Activated CD4-positive, alpha-beta T cell treated with anti-CD3 and anti-CD28 coated beads, Interleukin-2, amount 10 ng/mL, durations not matched to agents 24 days and 14 days (primary cell): Measurements from ENCODE around the gene CHST15. TPM values are rescaled to one million over a fixed set of nuclear protein-coding genes. Genes with fewer than 3 reads are reported as not detected.

Source experiments
- DNase-seq: peaks from one replicate; pipeline ENCODE4 v3.0.0; 2022
- H3K27ac Mint-ChIP-seq: one replicate; pipeline ENCODE4 v1.8.0; 2022; ENCODE audit warnings: mild to moderate bottlenecking, mixed read lengths
- H3K27me3 Mint-ChIP-seq: one replicate; pipeline ENCODE4 v1.8.0; 2022; ENCODE audit warnings: mixed read lengths
- H3K36me3 Mint-ChIP-seq: one replicate; pipeline ENCODE4 v1.8.0; 2022; ENCODE audit warnings: low read depth, mild to moderate bottlenecking, mixed read lengths
- H3K4me1 Mint-ChIP-seq: one replicate; pipeline ENCODE4 v1.8.0; 2021; ENCODE audit warnings: mixed read lengths
- H3K4me3 Mint-ChIP-seq: one replicate; pipeline ENCODE4 v1.8.0; 2022; ENCODE audit warnings: mild to moderate bottlenecking, moderate library complexity, mixed read lengths
- H3K9me3 Mint-ChIP-seq: one replicate; pipeline ENCODE4 v1.8.0; 2021; ENCODE audit warnings: mixed read lengths
- intact Hi-C: fragments of 100-400 bp; cut with micrococcal nuclease; formaldehyde crosslinking; loops from one replicate; pipeline ENCODE4 v1.15.1; 2023
- total RNA-seq: library from RNA; stranded (reverse); gene quantifications from 2 replicates; pipeline ENCODE4 v1.2.3, GENCODE V29; 2022

Gene CHST15
- total RNA-seq, 1 donor from 2014 or later: 0.16 TPM

DNA sequence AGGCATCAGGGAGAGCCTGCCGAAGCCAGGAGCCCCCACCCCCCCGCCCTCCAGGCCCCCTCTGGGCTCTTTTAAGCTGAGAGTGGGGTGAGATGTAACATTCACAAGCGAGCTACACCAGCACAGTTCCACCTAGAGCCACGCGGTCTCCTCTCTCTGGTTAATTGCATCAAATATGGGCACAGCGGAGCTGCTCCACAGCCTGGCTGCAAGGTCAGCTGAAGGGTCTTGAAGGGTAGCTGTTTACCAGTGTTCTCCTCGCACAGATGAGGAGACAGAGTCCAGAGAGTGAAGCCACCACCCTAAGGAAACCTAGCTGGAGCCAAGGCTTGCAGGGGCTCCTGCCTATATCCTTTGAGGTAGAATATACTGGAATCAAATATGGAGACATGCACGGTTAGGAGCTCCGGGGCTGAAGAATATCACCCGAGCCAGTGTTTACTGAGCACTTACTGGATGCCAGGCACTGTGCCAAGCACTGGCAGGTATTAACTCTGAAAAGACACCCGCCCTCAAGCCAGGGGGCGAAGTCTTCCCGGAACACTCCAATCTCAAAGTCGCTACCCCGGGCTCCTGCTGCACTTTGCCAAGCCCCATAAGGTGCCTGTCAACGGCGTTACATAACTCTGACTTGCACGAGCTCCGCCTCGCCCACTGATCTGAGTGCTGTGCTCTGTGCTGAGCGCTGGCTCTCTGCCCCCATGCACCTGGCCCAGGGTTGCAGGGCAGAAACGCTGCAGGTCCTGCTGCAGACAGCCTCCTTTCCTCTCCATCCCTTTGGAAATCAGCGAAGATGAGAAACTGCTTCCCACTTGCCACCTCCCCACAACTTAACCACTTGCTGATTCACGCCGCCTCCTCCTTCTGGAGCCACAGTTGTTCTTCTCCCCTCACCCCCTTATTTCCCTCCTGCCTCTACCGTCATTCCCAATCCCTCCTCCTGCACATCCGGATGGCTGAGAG lies 5.4 kb downstream of the CHST15 start:
- DNase-seq: no peak
- no peak overlapping the region for H3K4me3 Mint-ChIP-seq
- H3K9me3 Mint-ChIP-seq: no peaks in the 10 kb centered on the region
- H3K4me1 Mint-ChIP-seq: no peaks in the 10 kb centered on the region
- H3K27ac Mint-ChIP-seq: no peak overlapping the region
- intact Hi-C loops: no loop called here
- peaks cover 36% of the 10 kb centered on the region for H3K27me3 Mint-ChIP-seq
- no peaks in the 10 kb centered on the region for H3K36me3 Mint-ChIP-seq

DNA sequence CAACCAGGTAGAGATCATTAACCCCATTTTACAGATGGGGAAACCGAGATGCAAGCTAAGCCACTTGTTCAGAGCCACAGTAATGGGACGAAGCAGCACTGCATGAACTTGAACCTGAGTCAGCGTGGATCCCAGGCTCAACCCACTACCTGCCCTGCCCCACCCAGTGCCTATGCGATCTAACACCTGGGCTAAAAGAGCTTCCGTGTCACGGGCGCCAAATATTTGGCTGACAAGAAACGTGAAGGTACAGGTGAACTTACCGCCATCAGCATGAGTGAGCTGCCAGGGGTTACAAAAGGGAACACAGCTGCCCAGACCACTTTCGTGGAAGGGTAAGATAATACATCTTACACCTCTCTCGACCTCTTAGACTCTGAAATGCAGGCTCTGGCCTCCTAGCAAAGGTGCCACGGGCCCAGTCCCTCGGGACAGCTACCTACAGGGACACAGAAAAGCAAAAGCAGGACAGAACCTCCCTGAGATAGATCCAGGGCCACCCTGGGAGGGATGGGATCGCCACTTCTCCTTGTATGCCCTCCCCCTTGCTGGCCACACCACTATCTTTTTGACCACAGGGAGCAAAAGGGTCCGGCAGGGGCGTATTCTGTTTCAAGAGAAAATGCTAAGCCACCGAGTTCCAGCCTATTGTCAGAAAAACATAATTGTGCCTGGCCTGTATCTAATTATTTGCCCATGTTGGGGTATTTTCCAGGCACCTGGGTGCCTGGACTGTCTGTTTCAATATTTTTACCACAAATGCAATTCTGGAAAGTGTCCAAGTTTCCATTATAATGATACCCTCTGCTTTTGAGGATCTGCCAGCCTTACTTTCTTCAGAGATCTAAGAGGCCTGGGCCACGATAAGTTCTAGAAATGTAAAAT lies 6.4 kb downstream of the CHST15 start:
- H3K4me1 Mint-ChIP-seq: no peaks in the 10 kb centered on the region
- no peak overlapping the region for H3K4me3 Mint-ChIP-seq
- DNase-seq: no peak
- H3K36me3 Mint-ChIP-seq: no peaks in the 10 kb centered on the region
- H3K27ac Mint-ChIP-seq: no peak overlapping the region
- intact Hi-C loops: no loop called here
- peaks cover 36% of the 10 kb centered on the region for H3K27me3 Mint-ChIP-seq
- no peaks in the 10 kb centered on the region for H3K9me3 Mint-ChIP-seq

DNA sequence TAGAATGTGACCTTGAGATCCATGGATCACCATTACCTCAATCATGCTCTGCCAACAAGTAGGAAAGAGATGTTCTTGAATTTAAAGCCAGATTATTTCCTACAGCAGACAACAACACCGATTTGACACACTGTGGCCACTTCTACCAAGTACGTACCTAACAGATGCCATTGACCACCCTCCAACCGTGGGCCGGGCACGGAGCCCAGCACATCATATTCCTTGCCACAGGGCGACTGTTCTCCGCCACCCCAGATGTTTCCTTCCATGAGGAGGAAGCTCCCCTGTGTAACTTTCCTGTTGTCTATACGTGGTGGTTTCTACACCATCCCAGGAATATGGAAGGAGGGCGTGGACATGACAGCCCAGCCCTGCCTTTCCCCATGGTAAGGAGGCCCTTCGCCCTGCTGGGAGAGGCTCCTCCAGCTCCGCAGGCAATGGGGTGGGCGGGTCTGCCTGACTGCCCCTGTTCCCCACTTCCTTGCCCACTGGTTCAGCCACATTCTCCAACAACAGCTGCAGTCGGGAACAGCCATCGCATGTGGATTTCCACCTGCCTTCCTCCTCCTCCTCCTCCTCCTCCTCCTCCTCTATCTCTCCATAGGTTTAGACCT lies 7.2 kb downstream of the CHST15 start:
- Mint-ChIP-seq H3K36me3 (no peaks in the 10 kb centered on the region), H3K27me3 (peaks cover 31% of the 10 kb centered on the region), H3K9me3 (no peaks in the 10 kb centered on the region), H3K4me1 (no peaks in the 10 kb centered on the region), H3K27ac (no peak overlapping the region), H3K4me3 (no peak overlapping the region)
- intact Hi-C loops: no loop called here
- DNase-seq: no peak

DNA sequence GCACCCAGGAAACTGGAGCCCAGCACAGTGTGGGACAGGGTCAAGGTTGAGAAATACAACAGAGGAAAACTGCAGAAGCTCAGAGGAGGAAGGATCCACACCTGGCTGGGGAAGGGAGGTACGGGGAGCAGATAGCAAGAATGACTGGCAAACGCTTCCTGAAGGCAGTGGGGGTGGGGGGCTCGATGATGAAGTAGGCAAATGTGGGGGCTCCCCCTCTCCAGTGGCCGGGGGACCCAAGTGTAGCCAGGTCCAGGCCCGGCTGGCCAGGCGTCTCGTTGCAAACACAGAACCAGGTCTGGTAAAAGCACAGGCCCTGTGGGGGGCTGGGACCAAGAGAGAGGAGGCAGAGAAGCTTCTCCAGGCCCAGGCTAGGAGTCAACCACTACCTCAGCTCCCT lies 7.7 kb downstream of the CHST15 start:
- H3K36me3 Mint-ChIP-seq: no peaks in the 10 kb centered on the region
- H3K4me3 Mint-ChIP-seq: no peak overlapping the region
- no peaks in the 10 kb centered on the region for H3K9me3 Mint-ChIP-seq
- no peak overlapping the region for H3K27ac Mint-ChIP-seq
- no peaks in the 10 kb centered on the region for H3K4me1 Mint-ChIP-seq
- peaks cover 25% of the 10 kb centered on the region for H3K27me3 Mint-ChIP-seq
- no peak for DNase-seq
- intact Hi-C loops: no loop called here

DNA sequence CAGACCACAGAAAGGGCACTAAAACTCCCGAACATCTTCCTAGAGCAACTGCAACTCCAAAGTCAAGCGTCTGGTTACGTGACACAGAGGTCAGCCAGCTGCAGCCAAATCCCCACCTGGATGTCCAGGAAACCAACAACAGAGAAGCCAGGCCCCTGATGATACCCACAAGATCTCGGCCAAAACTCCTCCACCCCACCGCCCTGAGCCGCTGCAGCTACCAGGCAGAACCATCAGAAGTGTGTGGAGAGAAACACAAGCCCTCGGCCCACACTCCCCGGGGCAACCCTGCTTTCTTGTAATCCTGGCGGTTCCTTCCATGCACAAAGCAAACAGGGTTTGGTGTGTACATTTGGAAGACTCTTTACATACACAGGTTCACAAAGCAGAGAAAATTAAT lies 8.7 kb downstream of the CHST15 start:
- Mint-ChIP-seq H3K36me3 (no peaks in the 10 kb centered on the region), H3K4me3 (no peak overlapping the region), H3K4me1 (no peaks in the 10 kb centered on the region), H3K27ac (no peak overlapping the region), H3K27me3 (peaks cover 16% of the 10 kb centered on the region), H3K9me3 (no peaks in the 10 kb centered on the region)
- intact Hi-C loops: no loop called here
- no peak for DNase-seq

DNA sequence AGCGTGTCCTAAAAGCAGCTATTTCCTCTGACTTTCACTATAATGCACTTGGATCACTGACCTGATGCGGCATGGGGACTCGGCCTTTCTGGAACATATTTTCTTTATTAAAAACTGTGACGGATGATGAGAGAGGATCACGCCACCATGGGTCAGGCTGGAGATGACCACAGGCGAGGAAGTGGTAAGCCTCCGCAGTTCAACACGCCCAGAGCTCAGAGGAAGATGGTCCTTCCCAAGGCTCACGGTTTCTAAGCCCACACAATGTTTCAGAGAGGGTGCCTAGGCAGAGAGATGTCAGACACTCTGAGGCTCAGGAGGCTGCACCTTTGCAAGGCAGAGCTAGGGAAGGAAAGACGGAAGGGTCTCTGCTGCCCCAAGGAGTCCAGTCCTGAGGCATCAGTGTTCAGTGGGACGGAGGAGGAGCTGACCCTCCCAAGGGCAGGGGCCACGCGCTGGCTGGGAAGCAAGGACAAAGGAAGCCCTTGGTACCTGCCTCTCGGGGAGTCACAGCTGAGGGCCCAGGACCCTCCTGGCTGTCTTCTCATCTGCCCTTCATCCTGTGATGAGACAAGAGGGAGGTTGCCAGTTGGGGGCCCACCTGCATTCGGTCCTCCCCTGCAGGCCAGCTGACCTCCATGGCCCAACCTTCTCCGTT lies 9.5 kb downstream of the CHST15 start:
- Mint-ChIP-seq H3K9me3 (no peaks in the 10 kb centered on the region), H3K4me1 (no peaks in the 10 kb centered on the region), H3K36me3 (no peaks in the 10 kb centered on the region), H3K27ac (no peak overlapping the region), H3K27me3 (peaks cover 8% of the 10 kb centered on the region), H3K4me3 (no peak overlapping the region)
- intact Hi-C loops: no loop called here
- no peak for DNase-seq

DNA sequence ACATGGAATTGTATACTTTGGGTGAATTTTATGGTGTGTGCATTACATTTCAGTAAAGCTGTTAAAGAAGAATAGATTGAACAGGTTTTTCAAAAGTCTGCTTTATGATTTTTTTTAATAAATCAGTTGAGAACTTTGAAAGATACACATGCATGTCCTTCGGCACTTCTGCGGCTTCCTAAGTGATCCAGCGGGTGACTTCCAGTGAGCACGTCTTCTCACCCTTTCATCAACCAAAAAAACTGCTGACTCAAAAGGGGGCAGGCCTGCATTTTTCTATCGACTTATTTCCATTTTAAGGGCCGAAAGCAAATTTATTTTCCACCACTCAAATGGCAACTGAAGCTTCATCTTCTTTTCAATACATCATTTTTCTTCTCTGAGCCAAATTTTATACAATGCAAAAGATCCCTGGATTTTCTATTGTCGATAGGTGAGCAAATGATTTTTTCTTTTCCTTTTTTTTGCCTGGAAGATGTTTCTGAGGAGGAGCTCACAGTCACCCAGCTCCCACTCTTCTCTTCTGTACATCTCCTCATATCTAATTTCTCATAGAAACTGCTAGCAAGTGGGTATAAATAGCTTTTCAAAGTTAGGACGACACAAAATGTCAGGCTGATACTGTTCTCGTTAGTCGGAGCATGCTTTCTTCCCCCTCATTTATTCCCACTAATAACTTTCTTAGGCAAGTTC lies 10.2 kb downstream of the CHST15 start:
- Mint-ChIP-seq H3K27me3 (peaks cover 2% of the 10 kb centered on the region), H3K4me3 (no peak overlapping the region), H3K4me1 (no peaks in the 10 kb centered on the region), H3K9me3 (no peaks in the 10 kb centered on the region), H3K36me3 (no peaks in the 10 kb centered on the region), H3K27ac (no peak overlapping the region)
- no peak for DNase-seq
- intact Hi-C loops: no loop called here

DNA sequence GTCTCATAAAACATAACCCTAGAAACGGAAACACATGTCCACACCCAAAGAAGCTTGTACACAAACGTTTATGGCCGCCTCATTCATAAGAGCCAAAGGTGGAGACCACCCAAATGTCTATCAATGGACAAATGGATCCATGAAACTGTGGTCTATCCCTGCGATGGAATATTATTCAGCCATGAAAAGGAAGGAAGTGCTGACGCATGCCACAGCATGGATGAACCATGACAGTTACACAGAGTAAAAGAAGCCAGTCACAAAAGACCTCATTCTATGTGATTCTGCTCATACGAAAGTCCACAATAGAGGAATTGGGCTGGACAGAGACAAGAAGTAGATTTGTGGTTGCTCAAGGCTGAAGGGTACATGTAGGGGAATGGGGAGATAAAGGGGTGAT lies 10.8 kb downstream of the CHST15 start:
- intact Hi-C loops: no loop called here
- Mint-ChIP-seq H3K27me3 (peaks cover 2% of the 10 kb centered on the region), H3K4me3 (no peak overlapping the region), H3K27ac (no peak overlapping the region), H3K4me1 (no peaks in the 10 kb centered on the region), H3K36me3 (no peaks in the 10 kb centered on the region), H3K9me3 (no peaks in the 10 kb centered on the region)
- no peak for DNase-seq

DNA sequence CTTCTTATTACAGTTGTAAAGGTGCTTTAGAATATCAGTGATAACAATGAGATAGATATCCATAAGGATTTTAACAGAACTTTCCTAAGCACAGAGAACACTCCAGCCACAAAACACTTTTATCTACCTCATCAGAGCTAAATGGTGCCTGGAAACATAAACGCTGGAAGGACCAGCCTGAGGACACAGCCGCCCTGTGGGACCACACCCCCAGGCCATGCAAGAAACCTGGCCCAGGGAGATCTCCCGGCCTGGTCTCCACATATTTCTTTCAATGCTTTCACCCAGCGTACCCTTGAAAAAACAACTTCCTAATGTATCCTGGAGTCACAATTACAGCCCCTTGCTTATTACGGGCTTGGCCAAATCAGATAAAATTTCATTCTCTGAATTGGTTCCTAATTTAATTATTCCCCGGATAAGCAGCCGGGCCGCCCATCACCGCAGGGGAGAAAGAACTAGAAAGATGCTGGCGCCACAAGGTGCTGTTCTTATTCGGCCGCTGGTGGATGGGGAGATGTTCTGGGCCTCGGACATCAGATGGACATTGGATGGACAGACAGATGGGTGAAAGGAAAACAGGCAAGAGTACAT lies 11.8 kb downstream of the CHST15 start:
- peaks cover 2% of the 10 kb centered on the region for H3K27me3 Mint-ChIP-seq
- no peaks in the 10 kb centered on the region for H3K9me3 Mint-ChIP-seq
- no peak for DNase-seq
- intact Hi-C loops: no loop called here
- H3K27ac Mint-ChIP-seq: no peak overlapping the region
- H3K4me1 Mint-ChIP-seq: no peaks in the 10 kb centered on the region
- no peaks in the 10 kb centered on the region for H3K36me3 Mint-ChIP-seq
- no peak overlapping the region for H3K4me3 Mint-ChIP-seq

DNA sequence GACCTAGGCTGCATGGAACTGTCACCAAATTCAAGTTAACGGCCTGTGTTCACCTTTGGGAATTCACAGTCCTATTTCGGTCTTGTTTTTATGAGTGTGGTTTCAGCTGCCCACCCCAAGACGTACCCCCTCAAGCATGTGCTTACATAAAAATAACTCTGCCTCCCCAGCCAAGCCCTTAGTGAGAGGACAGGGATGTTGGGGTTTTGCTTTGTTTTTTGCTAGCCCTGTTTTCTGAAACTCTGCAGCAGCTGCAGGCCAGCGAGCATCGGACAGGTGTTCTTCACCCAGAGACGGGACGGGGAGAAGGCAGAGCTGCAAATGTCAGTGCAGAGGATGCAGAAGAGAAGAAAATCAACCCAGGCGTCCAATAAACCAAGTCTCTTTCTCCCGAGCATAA lies 13.5 kb downstream of the CHST15 start:
- no peaks in the 10 kb centered on the region for H3K9me3 Mint-ChIP-seq
- no peaks in the 10 kb centered on the region for H3K36me3 Mint-ChIP-seq
- H3K27me3 Mint-ChIP-seq: no peaks in the 10 kb centered on the region
- no peaks in the 10 kb centered on the region for H3K4me1 Mint-ChIP-seq
- H3K4me3 Mint-ChIP-seq: no peak overlapping the region
- no peak for DNase-seq
- intact Hi-C loops: no loop called here
- H3K27ac Mint-ChIP-seq: no peak overlapping the region

DNA sequence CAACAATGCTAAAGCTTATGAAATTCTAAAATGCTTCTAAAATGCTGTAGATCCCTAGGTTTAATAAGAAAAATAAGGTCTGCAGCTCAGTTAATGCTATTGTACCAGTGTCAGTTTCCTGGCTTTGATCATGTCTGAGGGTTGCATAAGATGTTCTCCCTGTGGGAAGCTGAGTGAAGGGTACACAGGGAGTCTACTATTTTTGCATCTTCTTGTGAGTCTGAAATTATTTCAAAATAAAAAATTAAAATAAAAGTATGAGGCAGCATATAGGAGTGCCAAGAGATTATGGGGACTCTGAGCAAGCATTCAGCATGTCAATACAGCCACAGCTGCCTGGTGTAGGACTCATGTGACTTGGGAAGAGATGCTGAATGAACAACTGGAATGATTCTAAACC lies 14.7 kb downstream of the CHST15 start:
- Mint-ChIP-seq H3K36me3 (no peaks in the 10 kb centered on the region), H3K4me3 (no peak overlapping the region), H3K9me3 (no peaks in the 10 kb centered on the region), H3K27ac (no peak overlapping the region), H3K27me3 (no peaks in the 10 kb centered on the region), H3K4me1 (peaks cover 5% of the 10 kb centered on the region)
- intact Hi-C loops: no loop called here
- no peak for DNase-seq

DNA sequence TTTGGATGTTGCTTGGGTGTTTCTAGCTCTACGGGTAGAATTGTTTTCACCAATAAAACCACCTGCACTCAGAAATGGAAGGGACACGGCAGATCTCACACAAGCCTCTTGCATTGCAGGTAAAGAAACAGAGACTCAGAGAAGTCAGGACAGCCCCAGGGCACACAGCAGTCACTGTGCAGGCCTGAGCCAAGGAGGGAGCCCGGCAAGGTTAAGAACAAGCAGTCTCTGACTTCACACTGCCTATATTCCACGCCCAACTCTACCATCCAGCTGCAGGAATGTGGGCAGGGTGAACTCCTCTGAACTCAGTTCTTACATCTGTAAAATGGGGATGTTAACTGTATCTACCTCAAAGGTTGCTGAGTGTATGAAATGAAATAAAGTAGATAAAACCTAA lies 15.4 kb downstream of the CHST15 start:
- Mint-ChIP-seq H3K4me1 (peaks cover 5% of the 10 kb centered on the region), H3K36me3 (no peaks in the 10 kb centered on the region), H3K9me3 (no peaks in the 10 kb centered on the region), H3K27me3 (peaks cover 2% of the 10 kb centered on the region), H3K27ac (no peak overlapping the region), H3K4me3 (no peak overlapping the region)
- intact Hi-C loops: no loop called here
- no peak for DNase-seq
